HUES6 (cell line): ENCODE results near the gene JADE2.

Source experiments
- H3K27ac ChIP-seq: 2 replicates; pipeline ENCODE4 v1.7.0; 2013; ENCODE audit warnings: low read depth, mild to moderate bottlenecking, low read length, inconsistent platforms
- H3K27me3 ChIP-seq: 2 replicates; pipeline ENCODE4 v1.6.1; 2013; ENCODE audit warnings: low read length; ENCODE audit not compliant: control insufficient read depth, insufficient read depth
- H3K36me3 ChIP-seq: 2 replicates; pipeline ENCODE4 v1.6.1; 2013; ENCODE audit warnings: low read length; ENCODE audit not compliant: control insufficient read depth, insufficient read depth
- H3K4me1 ChIP-seq: 2 replicates; pipeline ENCODE4 v1.6.1; 2013; ENCODE audit warnings: low read length; ENCODE audit not compliant: control insufficient read depth, insufficient read depth
- H3K4me3 ChIP-seq: 2 replicates; pipeline ENCODE4 v1.5.1; 2013; ENCODE audit warnings: low read depth, low read length
- H3K9ac ChIP-seq: one replicate; pipeline ENCODE4 v1.6.1; 2013; ENCODE audit warnings: mild to moderate bottlenecking, low read length
- H3K9me3 ChIP-seq: 2 replicates; pipeline ENCODE4 v1.6.1; 2013; ENCODE audit warnings: low read depth, low read length; ENCODE audit not compliant: control insufficient read depth, insufficient read depth

JADE2 gene

DNA sequence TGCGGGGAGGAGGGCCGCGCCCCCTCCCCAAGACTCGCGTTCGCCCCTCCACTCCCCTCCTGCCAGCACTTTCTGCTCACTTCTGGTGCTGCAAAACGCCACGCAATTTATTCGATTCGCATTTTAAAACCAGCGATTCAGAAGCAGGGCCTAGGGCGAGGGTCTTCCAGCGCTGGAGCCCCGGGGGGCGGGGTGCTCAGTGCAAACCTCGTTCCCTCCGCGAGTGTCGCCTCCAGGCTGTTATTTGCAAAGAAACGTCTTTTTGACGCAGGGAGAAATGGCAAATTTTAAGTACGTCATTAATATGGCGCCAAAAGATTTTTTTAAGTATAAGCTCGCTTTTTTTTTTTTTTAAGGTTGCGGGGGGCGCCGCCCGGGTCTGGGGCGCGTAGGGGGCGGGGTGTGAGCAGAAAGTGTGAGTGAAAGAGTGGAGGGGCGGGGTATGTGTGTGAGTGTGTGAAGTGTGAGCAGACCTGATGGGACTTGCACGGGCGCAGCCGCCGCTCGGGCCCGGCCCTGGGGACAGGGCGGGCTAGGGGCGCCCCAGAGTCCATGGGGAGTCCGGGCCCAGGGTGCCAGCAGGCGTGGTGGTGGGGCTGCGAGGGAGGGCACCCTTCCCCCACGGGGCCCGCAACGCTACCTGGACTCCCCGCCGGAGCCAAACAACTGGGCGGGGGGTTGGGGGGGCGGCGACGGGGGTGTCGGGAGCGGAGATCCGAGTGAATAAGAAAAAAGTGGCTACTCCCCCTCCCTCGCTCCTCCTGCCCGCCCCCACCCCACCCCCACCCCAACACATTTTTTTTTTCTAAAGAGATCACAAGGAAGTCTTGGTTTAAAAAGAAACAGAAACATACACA, at the start of gene JADE2:
Gene JADE2 (plus strand): TSS at position 845 of the 857 bp plus-strand sequence. CDS start 10,188 bp downstream, outside the sequence.
- Histone ChIP-seq H3K9me3 (no peaks in the 10 kb centered on the region), H3K27ac (peak within 1 kb of the TSS; percentile 94), H3K9ac (peak within 1 kb of the TSS; percentile 94), H3K36me3 (no peaks in the 10 kb centered on the region), H3K4me1 (peaks cover 42% of the 10 kb centered on the region), H3K4me3 (peak within 1 kb of the TSS; percentile 93), H3K27me3 (no peaks in the 10 kb centered on the region)

DNA sequence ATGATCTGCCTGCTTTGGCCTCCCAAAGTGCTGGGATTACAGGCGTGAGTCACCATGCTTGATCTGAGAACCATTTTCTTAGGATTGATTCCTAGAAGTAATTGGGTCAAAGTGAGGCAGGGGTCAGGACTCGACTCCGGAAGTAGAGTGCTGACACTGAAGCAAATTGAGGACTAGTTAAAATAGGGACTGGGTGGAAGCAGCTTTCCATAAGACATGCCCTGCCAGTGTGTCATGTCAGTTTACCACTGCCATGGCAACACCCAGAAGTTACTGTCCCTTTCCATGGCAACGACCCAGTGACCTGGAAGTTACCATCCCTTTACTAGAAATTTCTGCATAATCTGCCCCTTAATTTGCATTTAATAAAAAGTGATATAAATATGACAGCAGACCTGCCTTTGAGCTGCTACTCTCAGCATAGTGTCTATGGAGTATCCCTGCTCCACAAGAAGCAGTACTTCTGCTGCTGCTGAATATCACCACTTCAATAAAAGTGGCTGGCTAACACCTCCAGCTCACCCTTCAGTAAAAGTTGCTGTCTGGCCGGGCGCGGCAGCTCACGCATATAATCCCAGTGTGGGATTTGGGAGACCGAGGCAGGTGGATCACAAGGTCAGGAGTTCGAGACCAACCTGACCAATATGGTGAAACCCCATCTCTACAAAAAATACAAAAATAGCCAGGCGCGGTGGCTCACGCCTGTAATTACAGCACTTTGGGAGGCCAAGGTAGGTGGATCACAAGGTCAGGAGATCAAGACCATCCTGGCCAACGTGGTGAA, 47.8 kb upstream of the JADE2 start:
- Histone ChIP-seq H3K4me1 (no peaks in the 10 kb centered on the region), H3K27me3 (no peaks in the 10 kb centered on the region), H3K4me3 (no peak overlapping the region), H3K27ac (no peak overlapping the region), H3K9ac (no peak overlapping the region), H3K36me3 (no peaks in the 10 kb centered on the region), H3K9me3 (peaks cover 4% of the 10 kb centered on the region; the same call in 1 of the 2 replicates)

DNA sequence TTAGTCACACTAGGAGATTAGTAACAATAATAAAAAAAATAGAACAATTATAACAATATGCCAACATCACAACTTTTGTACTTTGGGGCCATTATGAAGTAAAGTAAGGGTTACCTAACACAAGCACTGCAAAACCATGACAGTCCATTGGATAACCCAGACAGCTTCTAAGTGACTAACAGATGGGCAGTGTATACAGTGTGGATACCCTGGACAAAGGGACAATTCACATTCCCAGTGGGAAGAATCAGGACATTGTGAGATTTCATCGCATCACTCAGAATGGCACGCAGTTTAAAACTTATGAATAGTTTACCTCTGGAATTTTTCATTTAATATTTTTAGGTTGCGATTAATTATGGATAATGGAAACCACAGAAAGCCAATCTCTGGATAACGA, 45.6 kb upstream of the JADE2 start:
- H3K27ac ChIP-seq, result no peak overlapping the region
- no peaks in the 10 kb centered on the region for H3K27me3 ChIP-seq
- no peak overlapping the region for H3K9ac ChIP-seq
- no peak overlapping the region for H3K4me3 ChIP-seq
- H3K36me3 ChIP-seq, result no peaks in the 10 kb centered on the region
- no peaks in the 10 kb centered on the region for H3K9me3 ChIP-seq
- H3K4me1 ChIP-seq, result no peaks in the 10 kb centered on the region

DNA sequence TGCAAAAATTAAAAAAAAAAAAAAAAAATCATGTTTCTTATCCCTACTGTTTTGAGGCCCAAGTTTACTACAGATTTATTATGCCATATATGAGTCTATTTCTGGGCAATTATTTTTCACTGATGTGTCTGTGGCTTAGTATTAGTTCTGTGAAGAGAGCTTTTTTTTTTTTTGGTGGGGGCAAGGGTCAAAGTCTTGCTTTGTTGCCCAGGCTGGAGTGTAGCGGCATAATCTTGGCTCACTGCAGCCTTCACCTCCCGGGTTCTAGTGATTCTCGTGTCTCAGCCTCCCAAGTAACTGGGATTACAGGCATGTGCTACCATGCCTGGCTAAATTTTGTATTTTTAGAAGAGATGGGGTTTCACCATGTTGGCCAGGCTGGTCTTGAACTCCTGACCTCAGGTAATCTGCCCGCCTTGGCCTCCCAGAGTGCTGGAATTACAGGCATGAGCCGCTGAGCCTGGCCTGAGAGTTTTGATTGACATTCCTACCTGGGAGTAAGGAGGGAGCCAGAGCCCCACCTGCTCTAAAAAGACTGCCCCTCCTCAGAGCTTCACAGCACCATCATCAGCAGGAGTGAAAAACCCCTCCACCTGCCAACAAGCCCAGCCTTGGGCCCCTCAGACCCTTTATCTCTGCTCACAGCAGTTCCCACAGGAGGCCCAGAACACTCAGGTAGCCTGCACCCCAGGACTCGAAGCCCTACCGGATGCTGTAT, 36.1 kb upstream of the JADE2 start:
- Histone ChIP-seq H3K9me3 (peaks cover 2% of the 10 kb centered on the region), H3K27ac (no peak overlapping the region), H3K9ac (no peak overlapping the region), H3K36me3 (no peaks in the 10 kb centered on the region), H3K4me1 (peaks cover 7% of the 10 kb centered on the region; the same call in 1 of the 2 replicates), H3K4me3 (no peak overlapping the region), H3K27me3 (no peaks in the 10 kb centered on the region)

DNA sequence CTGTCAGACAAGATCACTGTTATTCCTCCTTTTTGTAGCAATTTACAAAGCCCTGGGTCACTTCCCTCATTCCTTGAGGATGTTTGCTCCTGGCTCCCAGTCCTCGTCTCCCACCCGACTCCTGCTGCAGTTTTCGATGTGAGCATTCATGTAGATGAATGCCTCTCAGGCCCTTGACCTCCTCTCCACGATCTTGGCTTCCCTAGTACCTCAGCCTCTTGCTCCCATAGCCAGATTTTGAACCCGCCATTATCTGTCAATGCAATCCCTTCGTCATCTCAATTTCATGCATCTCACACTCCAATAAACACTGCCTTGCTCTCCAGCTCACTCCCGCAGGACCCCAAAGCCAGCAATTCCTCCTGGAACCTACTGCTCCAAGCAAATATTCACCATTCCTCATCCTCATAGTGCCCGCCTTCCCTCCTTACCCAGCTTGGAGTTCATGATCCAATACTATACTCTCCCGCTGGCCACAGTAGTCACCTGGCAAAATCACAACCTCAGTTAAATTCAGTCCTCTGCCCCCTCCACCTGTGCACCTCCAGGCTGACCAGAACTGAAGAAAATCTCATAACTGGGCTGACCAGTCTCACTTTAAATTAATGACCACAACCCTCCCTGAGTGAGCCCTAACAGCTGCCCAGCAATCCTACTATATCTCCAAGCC, 35.1 kb upstream of the JADE2 start:
- H3K9ac ChIP-seq, result no peak overlapping the region
- peaks cover 7% of the 10 kb centered on the region; the same call in 1 of the 2 replicates for H3K4me1 ChIP-seq
- no peak overlapping the region for H3K4me3 ChIP-seq
- H3K27me3 ChIP-seq, result no peaks in the 10 kb centered on the region
- H3K9me3 ChIP-seq, result peaks cover 2% of the 10 kb centered on the region
- no peaks in the 10 kb centered on the region for H3K36me3 ChIP-seq
- no peak overlapping the region for H3K27ac ChIP-seq

DNA sequence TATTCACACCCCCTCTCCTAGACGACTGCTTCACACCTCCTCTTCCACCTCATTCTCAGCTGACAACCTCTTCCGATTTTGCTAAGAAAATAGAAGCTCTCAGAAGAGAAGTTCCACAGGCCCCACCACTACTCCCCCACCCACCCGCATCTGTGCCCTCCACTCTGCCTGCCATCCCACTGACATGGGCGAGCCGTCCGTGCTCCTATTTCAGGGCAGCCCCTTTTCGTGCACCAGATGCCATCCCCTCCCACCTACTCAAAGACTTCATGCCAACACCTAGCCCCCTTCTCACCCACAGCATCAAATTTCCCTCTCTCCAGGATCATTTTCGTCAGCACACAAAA, 34.6 kb upstream of the JADE2 start:
- Histone ChIP-seq H3K4me3 (no peak overlapping the region), H3K27ac (no peak overlapping the region), H3K4me1 (peaks cover 7% of the 10 kb centered on the region; the same call in 1 of the 2 replicates), H3K9me3 (peaks cover under 1% of the 10 kb centered on the region; the same call in 1 of the 2 replicates), H3K27me3 (no peaks in the 10 kb centered on the region), H3K9ac (no peak overlapping the region), H3K36me3 (no peaks in the 10 kb centered on the region)

DNA sequence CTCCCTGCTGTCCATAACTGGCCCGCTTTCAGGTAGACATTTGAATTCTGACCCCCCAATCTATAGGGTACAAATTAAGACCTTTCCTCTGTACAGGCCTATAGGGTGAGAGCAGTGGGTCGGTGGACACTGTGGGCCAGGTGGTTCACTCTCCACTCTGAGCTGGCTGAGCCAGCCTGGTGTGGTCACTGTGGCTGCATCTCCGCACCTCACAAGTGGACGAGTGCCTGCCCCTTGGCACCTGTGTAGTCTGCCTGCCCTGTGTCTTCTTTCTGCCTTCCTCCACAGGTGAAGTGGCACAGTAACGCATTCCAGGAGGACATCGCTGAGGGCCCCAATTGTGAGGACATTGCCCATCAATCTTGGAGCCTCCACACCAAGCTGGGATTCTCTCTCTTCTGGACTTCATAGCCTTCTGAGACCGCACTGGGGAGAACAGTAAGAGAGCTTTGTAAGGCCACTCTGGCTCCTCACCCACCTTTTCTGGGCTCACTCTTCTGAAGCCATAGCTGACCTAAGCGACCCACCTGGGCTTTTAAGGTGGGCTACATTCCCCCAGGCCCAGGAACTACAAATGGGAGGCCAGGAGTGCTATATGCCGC, 33.5 kb upstream of the JADE2 start:
- H3K4me1 ChIP-seq, result peaks cover 7% of the 10 kb centered on the region; the same call in 1 of the 2 replicates
- H3K9ac ChIP-seq, result no peak overlapping the region
- no peaks in the 10 kb centered on the region for H3K36me3 ChIP-seq
- no peaks in the 10 kb centered on the region for H3K27me3 ChIP-seq
- no peaks in the 10 kb centered on the region for H3K9me3 ChIP-seq
- H3K4me3 ChIP-seq, result no peak overlapping the region
- no peak overlapping the region for H3K27ac ChIP-seq

DNA sequence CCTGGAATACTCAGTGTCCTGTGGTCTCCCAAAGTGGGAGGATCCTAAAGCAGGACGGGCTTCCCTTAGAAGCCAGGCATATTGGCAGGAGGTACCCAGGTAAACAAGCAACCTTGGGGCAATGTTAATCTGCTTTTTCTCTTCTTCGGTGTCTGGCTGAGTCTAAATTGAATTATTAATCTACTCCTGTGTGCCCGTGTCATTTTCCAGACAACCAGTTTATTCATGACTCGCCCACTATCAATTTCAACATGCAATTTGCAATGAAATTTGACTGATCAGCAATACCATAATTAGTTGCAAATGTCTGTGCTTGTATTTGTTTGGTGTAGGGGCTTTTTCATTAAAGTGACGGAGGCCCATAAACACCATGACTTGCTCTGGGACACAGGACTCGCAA, 32.9 kb upstream of the JADE2 start:
- no peak overlapping the region for H3K4me3 ChIP-seq
- H3K9me3 ChIP-seq, result no peaks in the 10 kb centered on the region
- no peaks in the 10 kb centered on the region for H3K36me3 ChIP-seq
- H3K9ac ChIP-seq, result no peak overlapping the region
- H3K4me1 ChIP-seq, result peaks cover 7% of the 10 kb centered on the region; the same call in 1 of the 2 replicates
- H3K27ac ChIP-seq, result no peak overlapping the region
- H3K27me3 ChIP-seq, result no peaks in the 10 kb centered on the region

DNA sequence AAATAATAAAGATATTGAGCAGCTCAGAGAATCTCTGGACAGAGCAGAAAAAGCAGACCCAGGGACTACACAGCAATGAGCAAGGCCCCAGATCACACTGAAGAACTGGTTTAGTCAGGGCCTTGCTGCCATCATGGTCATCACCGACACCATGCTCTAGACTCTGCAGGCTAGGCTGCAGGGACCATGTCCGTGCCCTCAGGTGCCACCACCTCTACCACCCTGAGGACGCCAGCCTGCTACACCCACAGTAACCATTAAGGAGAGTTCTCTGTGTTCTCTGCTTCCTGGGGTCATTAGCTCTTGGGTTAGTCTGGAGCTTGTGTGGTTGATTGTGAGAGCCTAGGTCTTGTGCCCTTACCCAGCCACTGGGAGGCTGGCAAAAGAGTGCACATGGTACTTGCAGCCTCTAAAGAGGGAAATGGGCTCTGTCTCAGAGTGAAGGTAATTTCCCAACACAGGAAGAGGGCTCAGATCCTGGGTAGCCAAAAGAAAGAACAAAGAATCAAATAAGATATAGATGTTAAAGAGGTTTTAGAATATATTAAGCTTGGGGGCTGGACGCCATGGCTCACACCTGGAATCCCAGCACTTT, 31.9 kb upstream of the JADE2 start:
- no peak overlapping the region for H3K27ac ChIP-seq
- H3K27me3 ChIP-seq, result no peaks in the 10 kb centered on the region
- no peaks in the 10 kb centered on the region for H3K9me3 ChIP-seq
- peaks cover 7% of the 10 kb centered on the region; the same call in 1 of the 2 replicates for H3K4me1 ChIP-seq
- no peaks in the 10 kb centered on the region for H3K36me3 ChIP-seq
- no peak overlapping the region for H3K9ac ChIP-seq
- no peak overlapping the region for H3K4me3 ChIP-seq

DNA sequence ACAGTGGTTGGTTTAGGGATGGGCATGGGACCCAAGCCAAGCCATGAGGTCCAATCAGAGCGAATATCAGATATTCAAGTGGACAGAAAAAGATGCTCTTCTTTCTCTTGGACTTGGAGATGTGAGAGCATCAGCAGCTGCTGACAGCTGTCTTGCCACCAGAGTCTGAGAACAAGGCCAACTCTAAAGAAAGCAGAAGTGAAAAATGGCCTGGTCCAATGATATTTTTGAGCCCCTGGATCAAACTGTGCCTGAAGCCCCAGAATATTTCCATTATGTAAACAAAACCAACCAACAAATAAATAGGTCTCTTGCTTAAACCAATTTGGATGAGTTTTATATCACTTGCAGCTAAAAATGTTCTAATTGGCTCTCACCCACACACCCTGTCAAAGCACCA, 30.7 kb upstream of the JADE2 start:
- no peaks in the 10 kb centered on the region for H3K9me3 ChIP-seq
- peaks cover 7% of the 10 kb centered on the region; the same call in 1 of the 2 replicates for H3K4me1 ChIP-seq
- H3K27ac ChIP-seq, result no peak overlapping the region

More for the DNA sequence above, 30.7 kb upstream of the JADE2 start:
- no peak overlapping the region for H3K4me3 ChIP-seq
- H3K36me3 ChIP-seq, result no peaks in the 10 kb centered on the region
- H3K9ac ChIP-seq, result no peak overlapping the region
- H3K27me3 ChIP-seq, result no peaks in the 10 kb centered on the region
